GM18870 (cell line): Measurements from ENCODE around the gene PDE6H.

Experiments used
- ATAC-seq: cut with Tn5 transposase; IDR thresholded peaks from one replicate; pipeline ENCODE4 v1.9.1; 2021; ENCODE audit warnings: moderate library complexity; ENCODE audit not compliant: unreplicated experiment

PDE6H gene

GRCh38 chr12:14999021-14999694 lies 26.3 kb downstream of the PDE6H start:
- ATAC-seq, result no peak

- no peak for ATAC-seq
These were observed 27.0 kb downstream of the PDE6H start for GRCh38 chr12:14999695-15000365.

- no peak for ATAC-seq
These were observed 27.7 kb downstream of the PDE6H start for GRCh38 chr12:15000575-15000974.

- ATAC-seq, result no peak
These were observed 29.0 kb downstream of the PDE6H start for GRCh38 chr12:15001733-15002382.

GRCh38 chr12:15004421-15004820 lies 31.6 kb downstream of the PDE6H start:
- no peak for ATAC-seq

GRCh38 chr12:15005064-15005463 lies 32.2 kb downstream of the PDE6H start:
- ATAC-seq, result no peak

GRCh38 chr12:15007551-15007950 lies 34.7 kb downstream of the PDE6H start:
- ATAC-seq, result no peak

GRCh38 chr12:15011162-15011561 lies 38.3 kb downstream of the PDE6H start:
- no peak for ATAC-seq

GRCh38 chr12:15013634-15014179 lies 40.9 kb downstream of the PDE6H start:
- no peak for ATAC-seq

GRCh38 chr12:15014708-15015107 lies 41.9 kb downstream of the PDE6H start:
- ATAC-seq, result no peak

- no peak for ATAC-seq
These were observed 42.3 kb downstream of the PDE6H start for GRCh38 chr12:15015121-15015520.

GRCh38 chr12:15020156-15020555 lies 47.3 kb downstream of the PDE6H start:
- no peak for ATAC-seq
